Activated CD4-positive, alpha-beta T cell treated with anti-CD3 and anti-CD28 coated beads, Interleukin-10, Interleukin-2, amounts not matched to agents 100 ng/mL and 50 ng/mL, durations not matched to agents 16 hours and 8 hours (primary cell): ENCODE results near the gene SUGP2.

Source experiments
- DNase-seq: peaks from one replicate; pipeline ENCODE4 v3.0.0-alpha.2; 2020

Gene SUGP2

DNA sequence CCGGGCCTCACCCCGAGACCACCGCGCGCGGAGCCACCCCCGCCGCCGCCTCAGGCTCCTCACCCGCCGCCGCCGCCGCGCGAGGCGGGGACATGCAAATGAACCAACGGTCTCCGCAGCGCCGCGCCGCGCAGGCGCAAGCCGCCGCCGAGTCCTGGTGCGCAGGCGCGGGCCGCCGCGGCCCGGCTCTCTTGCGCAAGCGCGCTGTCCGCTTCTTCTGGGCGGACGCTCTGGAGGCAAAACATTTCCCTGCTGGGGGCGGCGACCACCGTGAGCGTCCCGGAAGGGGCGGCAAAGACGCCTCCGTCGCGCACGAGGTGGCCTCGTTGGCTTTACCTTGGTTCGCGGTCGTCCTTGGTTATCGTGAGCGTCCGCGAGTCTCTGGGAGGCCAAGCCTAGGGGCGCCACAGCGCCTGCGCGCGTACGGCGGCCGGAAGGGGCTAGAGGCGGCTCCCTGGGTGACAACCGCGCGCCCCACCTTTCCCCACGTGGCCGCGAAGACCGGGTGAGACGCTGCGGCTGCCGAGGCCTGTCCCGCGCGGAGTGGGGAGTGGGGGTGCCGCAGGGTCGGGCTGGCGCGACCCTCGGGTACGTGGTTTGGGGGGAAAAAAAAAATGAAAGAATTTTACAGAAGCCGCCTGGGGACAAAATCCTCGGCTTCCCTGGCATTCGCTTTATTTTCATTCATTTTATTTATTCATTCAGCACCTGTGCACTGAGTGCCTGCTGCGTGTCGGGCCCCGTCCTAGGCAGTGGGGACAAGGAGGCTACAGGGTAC is at the start of gene SUGP2, which contains the start of gene ARMC6:
Gene SUGP2, minus strand, starts transcription at position 92 of the 778 bp plus-strand sequence. CDS start 2,446 bp downstream, outside the sequence.
Gene ARMC6, plus strand, starts transcription at position 178 of the 778 bp plus-strand sequence. CDS start 607 bp downstream, outside the sequence.
- DNase-seq, result peak; percentile 94

DNA sequence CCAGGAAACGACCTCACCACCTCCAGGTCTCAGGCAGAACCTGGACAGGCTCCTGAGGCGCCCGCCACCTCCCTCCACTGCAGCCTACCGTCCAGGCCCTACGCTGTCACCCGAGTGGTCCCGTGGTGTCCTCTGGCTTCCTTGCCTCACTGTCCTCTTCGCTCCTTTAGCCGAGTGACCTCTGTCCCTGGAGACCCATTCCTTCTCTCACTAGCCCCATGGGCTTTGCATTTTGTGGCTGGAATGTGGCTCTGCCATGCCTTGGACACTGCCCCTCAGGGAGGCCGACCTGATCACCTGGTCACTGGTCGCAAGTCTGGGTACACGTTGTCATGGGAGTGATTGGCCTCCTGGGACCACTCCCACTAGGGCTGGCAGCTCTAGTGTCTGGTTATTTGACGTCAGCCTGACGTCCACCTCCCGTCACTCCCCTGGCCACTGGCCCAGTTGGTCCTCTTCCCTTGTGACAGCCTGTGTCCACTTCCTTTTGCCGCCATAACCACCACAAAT is 48.4 kb upstream of the SUGP2 start:
- no peak for DNase-seq

DNA sequence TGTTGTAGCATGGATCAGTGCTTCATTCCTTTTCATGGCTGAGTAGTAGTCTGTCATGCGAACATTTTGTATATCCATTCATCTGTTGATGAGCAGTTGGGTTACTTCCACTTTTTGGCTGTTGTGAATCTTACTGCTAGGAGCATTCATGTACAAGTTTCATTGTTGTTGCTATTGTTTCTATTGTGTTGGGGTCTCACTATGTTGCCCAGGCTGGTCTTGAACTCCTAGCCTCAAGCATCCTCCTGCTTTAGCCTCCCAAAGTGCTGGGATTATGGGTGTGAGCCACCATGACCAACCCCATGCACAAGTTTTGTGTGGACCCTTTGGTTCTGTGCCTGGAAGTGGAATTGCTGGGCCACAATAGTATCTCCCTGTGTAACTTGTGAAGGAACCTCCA is 46.3 kb upstream of the SUGP2 start:
- no peak for DNase-seq

DNA sequence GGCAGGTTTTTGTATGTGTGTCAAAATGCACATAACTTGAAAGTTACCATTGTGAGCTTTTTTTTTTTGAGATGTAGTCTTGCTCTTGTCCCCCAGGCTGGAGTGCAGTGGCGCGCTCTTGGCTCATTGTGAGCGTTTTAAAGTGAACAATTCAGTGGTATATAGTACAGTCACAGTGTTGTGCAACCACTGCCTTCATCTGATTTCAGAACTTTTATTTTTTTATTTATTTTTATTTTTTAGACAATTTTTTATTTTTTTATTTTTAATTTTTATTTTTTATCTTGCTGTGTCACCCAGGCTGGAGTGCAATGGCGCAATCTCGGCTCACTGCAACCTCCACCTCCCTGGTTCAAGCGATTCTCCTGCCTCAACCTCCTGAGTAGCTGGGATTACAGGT is 45.5 kb upstream of the SUGP2 start:
- DNase-seq, result no peak

DNA sequence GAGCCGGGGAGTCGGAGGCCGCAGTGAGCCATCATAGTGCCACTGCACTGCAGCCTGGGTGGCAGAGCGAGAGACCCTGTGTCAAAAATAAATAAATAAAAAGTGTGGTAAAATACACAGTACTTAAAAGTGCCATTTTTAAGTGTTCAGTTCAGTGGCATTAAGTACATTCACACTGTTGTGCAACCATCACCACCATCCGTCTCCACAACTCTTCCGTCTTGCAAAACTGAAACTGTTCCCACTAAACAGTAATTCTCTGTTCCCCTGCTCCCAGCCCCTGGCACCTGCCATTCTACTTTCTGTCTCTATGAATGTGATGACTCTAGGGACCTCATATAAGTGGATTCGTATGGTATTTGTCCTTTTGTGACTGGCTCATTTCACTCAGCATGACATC is 43.8 kb upstream of the SUGP2 start:
- DNase-seq, result no peak

DNA sequence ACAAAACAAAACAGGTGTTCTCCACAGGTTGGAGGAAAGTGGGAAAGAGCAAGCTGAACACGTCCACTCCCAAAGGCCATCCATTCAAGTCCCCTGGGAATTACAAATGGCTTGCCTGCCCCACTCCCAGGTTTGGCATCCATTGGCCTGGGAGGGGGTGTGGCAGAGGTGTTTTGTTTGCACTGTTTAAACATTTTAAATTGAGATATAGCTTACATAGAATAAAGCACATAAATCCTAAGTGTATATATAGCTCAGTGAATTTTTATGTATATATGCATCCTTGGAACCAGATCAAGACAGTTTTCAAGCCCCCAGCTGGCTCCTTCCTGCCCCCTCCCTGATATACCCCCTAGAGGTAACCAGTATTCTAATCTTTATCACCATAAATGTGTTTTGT is 43.2 kb upstream of the SUGP2 start:
- no peak for DNase-seq

DNA sequence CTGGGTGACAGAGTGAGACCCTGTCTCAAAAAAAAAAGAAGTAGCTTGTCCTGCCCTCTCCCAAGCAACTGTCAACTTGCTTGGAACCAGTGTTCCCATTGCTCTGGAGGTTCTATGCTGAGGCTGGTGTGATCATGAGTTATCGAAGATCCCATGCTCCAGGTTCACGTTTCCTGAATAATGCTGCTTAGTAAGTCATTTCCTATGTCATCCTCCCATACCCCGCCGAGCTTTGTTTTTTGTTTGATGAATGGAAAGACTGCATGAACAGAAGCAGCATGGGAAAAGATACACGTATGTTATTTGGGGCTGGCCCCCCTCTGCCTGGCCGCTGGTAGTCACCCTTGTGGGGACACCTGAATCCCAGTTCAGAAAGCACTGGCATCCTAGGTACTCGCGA is 41.8 kb upstream of the SUGP2 start:
- no peak for DNase-seq

DNA sequence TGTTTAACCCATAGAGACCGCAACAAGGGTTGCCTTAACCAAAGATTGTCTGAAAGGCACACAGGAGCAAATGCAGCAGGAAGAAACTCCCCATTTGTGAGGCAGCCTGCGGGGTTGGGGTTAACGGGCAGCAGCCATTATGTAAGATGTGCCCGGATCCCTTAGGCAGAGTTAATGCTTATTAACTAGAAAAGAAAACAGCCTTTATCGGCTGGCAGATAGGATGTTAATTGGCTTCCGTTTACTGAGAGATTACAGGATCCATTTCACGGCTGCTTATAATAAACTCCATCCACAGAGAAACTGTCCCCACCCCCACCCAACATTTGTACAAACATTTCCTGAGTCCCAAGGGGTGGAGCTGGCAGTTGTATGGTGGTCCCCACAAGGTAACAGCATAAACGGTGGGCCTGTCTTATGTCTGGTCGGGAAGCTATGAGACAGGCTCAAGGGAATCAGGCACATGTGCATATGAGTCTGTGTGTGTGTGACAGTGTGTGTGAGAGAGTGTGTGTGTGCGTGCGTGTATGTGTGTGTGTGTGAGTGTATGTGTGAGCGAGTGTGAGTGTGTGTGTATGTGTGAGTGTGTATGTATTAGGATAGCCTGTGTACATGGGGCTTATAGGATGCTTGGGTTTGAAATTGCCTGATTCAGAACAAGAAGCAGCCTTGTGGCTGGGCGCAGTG is 41.0 kb upstream of the SUGP2 start:
- no peak for DNase-seq

DNA sequence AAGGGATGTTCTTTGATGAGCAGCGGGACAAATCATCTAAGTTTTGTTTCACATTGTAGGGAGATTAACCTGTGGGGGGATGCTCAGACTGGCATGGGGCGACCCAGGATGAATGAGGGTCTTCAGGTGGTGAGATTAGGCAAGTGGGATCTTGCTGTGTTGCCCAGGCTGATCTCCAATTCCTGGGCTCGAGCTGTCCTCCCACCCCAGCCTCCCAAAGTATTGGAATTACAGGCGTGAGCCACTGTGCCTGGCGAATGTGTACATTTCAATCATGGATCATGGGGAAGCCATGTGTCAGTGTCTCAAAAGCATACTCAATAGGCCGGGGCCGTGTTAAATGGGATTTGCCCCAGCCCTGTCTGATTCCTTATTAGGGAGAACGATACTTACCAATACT is 38.6 kb upstream of the SUGP2 start:
- DNase-seq, result no peak

DNA sequence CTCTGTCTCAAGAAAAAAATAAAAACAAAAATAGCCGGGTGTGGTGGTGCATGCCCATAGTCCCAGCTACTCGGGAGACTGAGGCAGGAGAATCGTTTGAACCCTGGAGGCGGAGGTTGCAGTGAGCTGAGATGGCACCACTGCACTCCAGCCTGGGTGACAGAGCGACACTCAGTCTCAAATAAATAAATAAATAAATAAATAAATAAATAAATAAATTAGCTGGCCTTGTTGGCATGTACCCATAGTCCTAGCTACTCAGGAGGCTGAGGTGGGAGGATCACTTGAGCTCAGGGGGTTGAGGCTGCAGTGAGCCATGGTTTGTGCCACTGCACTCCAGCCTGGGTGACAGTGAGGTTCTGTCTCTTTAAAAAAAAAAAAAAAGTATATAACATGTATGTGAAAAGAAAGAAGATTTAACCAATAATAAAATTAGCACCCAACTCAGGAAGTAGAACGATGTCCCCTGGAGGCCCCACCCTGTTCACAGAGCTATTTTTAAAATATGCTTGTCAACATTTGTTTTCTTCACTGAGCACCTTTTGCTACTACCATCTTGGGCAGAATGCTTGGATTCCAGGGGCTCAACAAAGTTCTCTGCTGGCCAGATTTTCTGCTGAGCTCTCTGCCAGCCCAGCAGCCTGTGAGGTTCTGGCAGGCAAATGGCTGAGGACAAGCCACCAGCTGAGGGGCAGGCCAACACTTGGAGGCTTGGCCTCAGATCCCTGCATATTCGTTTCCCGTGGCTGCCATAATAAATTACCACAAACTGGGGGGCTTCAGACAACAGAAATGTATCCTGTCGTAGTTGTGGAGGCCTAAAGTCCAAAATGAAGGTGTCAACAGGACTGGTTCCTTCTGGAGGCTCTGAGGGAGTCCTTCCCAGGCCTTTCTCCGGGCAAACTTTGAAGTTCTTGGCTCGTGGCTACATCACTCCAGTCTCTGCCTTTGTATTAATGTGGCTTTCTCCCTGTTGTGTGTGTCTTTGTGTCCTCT is 35.6 kb upstream of the SUGP2 start:
- no peak for DNase-seq

DNA sequence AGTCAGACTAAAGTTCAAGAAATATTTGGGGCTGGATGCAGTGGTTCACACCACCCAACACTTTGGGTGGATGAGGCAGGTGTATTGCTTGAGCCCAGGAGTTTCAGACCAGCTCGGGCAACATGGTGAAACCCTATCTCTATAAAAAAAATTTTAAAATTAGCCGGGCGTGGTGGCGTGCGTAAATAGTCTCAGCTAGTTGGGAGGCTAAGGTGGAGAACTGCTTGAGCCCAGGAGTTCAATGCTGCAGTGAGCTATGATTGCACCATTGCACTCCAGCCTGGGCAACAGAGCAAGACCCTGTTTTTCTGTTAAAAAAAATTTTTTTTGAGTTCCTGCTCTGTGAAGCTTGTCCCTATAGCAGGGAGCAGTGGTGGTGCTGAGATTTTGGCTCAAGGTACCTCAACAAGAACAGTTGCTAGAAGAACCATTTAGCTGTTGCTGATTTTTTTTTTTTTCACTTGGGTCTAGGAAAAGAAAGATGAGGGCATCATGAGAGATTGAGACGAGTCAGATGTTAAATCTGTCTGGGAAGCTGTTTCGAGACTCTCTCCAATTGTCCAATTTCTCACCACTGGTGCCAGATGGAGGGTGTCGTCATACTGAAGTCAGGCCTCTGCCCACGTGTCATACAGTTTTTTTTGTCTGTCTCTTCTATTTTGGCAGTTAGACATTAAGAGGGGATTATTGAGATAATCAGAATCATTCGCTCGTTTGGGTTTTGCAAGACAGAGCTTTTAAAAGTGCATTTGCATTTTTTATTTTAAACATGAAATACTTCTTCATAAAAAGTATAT is 34.2 kb upstream of the SUGP2 start:
- DNase-seq, result no peak

DNA sequence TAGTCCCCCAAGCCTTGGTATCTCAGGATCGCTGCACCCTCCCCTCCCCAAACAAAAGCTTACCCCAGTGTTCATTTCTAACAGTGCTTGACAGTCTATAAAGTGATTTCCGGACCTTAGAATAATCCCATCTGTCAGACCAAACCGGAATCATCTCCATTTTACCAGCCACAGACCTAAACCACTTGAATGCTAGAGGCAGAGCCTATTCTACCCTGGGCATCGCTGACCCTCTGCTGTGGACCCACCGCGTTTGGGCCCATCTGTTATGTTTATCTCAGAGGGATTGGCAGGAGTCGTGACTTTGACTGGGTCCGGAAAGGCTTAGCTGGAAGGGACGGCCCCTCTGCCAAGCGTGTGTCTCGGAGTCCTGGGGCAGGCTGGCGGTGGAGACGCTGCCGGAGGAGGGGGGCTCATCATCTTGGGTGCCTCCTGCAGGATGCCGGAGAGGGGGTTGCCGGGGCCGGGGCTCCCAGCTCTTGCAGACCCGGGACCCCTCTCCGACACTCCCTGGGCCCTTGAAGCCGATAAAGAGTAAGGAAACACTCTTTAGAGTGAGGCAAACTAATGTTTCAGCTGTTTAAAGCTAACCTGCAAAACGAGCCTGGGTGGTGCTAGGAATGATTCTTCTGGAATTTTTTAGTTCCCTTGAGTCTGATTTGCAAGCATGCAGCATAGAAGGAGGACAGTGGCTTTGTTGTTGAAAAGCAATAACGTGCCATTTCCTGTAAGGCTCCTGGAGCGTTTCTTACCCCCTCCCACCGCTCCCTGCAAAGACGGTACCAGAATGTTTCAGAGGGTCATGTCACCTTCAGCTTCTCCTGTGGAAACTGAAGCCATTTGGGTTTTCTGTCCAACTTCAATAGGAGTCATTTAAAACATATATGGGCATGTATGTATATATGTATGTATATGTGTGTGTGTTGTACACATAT is 31.8 kb upstream of the SUGP2 start:
- DNase-seq, result peak; percentile 48

DNA sequence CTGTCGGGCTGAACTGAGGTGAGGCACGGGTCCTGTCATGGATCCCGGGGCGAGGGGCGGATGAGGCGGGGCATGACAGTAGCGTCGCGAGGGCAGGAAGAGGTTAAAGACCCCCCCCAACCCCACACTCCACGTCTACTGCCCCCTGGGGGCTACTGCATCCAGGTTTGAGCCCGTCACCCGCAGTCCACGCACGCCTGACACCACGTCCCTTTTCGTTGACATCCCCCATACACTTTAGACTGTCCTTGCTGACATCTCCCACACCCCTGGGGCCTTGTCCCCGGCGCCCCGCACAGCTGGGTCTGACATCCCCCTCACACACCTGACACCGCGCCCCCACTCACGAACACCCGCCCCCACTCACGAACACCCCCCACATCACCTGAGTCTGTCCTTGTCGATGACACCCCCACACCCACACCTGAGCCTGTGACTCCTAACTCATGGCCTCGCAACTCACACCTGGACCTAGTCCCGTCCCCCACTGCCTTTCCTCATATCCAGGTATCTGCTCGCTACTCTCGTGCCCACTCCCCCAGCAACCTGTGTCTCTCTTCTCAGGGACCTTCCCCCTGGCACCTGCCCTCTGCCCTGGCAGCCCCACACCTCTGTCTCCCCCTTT is 30.9 kb upstream of the SUGP2 start:
- no peak for DNase-seq

DNA sequence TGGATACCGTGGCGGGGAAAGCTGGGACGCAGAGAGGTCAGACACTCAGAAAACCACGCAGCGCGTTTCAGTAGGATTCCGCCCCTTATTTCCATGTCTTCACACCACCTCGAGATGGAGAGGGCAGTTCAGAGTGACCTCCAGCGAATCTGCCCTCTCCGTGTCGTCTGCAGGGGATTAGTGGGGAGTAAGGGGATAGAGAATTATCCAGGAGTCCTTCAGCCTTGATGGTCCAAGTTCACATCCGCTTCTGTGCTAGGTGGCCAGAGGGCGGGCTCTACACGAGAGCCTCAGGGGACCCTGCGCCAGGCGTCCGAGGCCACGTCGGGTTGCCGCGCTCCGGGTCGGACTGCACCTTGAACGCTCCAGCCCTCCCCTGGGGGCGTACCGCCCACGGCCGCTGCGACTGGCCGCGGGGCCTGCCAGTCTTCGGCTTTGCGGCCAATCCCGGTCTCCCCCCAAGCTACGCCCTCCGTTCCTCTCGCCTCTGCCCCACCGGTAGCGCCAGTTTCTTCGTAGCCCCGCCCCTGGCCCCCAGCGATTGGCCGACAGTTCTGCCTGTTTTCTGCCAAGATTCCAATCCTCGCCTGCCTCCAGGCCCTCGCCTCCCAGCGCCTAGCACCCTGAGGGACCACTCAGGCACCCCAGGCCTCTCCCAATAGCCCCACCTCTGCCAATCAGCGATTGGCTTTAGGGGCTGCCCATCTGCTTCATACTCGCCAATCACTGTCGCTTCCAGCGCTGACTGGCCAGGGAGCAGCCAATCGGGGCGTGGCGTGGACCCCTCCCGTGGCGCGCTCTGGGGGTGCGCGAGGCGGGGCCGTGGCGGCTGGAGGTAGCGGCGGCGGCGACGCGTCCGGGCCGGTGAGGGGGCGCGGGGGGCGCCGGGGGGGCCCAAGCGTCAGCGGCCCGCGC is 30.1 kb upstream of the SUGP2 start, which contains the start of gene SLC25A42:
Gene SLC25A42, plus strand, starts transcription at position 812 of the 915 bp plus-strand sequence. CDS start 32,131 bp downstream, outside the sequence.
- peak; percentile 99 for DNase-seq

DNA sequence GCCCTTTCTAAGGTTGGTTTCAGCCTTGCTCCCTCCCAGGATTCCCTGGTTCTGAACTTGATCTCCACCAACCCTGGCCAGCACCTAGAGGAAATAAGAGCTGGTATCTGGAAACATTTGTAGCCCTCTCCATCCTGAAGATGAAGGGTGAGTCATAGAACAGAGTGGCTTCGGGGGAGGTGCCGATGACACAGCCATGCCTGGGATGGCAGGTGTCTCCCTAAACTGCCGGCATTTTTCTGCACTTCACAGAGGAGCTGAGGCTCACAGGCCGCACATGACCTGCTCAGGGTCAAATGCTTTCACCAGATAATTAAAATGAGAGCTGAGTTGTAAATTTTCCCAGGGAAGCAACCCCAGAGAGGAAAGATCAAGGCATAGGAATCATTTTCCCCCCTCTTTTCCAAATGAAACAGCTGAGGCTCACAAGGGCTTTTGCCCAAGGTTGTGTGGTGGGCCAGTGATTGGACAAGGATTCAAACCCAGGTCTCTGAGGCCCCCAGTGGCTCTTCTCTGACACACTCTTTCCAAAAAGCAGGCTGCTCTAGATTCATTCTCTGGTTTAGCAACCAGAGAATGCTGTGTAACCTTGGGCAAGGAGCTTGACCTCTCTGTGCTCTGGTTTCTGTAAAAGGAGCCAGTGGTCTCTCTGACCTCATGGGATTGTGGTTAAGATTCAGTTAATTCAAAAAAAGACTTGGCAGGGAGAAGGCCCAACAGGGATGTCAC is 29.3 kb upstream of the SUGP2 start:
- peak; percentile 23 for DNase-seq

DNA sequence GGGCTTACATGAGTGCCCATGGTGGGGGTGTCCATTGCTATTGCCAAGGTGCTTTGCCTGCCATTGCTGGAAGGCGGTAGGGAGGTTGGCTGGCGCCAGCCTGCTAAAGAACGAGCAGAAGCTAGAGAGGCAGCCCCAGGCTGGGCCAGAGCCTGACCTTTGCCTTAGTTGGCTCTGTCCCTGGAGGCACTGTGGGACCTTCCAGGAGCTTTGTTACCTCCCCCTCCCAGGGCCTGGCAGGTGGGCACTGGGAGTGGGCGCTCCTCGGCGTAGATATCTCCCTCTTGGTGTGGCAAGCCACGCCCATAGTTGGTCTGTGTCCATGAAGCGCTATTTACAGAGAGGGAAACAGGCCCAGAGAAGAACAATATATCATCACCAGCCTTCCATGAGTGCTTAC is 28.2 kb upstream of the SUGP2 start:
- no peak for DNase-seq

DNA sequence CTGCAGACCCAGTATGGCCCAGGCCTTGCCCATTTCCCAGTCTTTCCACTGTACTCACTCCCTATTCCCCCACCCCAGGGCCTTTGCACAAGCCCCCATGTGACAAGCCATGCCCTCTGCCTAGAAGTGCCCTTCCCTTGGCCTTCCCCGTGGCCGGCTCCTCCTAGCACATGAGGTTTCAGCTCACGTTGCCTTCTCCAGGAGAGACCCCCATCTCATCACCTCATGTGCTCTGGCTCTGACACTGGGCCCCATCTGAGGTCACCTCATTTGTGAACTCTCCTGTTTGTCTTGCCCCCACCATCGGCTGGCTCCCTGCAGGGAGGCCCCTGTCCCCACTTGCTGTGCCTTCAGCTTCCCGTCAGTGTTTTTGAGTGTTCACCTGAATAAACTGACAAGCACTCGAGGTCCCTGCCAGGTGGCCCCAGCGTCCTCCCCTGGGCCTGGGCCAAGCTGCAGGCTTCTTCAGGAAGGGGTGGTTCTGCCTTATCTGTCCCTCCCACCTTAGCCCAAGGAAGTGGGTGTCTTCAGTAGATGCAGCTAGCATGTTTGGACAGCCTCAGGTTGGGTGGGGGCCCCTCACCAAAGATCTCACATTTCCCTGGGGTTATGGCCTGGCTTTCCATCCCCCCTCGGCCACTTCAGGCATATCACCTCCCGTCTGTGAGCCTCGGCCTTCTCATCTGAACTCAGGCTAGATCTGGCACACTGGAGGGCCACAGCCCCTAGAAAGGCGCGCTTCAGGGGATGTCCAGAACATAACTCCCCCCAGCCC is 26.7 kb upstream of the SUGP2 start:
- no peak for DNase-seq
